NCI-H146 treated with DMSO at 0.1 percent for 48 hours (cell line): ENCODE measurements around the gene HDAC9.
"Not testable (repeated sequence)": the region's sequence is repeated elsewhere in the genome, so short reads cannot be mapped to it uniquely, and the experiment has no call there.

ENCODE experiments used
- DNase-seq: peaks from one replicate; lab custom pipeline; 2025; ENCODE audit not compliant: unreplicated experiment; lab: John Stamatoyannopoulos, UW

Gene HDAC9

DNA sequence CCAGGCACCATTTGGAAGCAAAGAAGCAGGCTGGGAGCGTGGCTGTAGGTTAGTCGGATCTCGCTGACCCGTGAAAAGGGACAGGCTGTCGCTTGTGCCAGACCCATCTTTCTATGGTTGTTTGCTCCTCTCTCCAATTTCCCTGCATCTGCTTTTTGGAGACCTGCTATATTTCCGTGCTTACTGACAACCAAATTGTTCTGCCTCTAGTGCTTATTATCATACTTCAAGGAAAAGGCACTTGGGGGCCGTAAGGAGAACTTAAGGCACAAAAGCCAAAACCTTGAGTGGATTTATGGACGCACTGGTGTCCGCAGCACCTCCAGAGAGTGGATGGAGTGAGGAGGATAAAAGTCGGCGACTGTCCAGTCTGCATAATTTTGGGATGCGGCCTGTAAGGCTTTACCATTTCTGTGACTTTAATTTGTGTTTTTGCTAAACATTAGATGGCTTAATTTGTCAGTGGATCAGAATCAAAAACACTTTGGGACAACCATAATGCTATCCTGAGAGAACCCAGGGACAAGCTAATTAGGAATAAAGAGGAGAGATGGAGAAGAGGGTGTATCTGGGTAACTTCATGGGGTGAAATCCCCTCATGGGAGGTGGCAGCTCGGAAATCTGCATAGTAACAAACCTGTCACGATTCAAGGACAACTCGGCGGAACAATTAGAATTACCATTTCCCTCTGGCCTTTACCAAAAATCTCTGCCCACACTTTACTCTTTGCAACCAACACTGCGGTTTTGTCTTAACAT, 206.7 kb downstream of the HDAC9 start:
- DNase-seq = no peak

DNA sequence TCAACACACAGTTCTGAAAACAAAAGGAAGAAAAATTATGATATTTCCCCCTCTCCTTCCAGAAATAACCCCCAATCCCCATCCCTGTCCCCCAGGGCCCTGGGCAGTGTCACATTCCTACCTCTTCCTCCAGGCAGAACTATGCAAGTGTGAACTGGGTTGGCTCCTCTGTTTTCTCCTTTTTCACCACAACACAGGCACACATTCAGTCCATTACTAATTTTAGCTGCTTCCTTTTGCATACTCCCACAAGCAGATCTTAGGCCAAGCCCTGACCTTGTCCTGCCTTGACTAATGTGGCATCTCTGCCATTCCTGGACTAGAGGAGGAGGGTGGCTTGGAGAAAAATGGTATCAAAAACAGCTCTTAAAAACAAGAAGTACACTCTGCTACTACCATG, 208.1 kb downstream of the HDAC9 start:
- DNase-seq = no peak

DNA sequence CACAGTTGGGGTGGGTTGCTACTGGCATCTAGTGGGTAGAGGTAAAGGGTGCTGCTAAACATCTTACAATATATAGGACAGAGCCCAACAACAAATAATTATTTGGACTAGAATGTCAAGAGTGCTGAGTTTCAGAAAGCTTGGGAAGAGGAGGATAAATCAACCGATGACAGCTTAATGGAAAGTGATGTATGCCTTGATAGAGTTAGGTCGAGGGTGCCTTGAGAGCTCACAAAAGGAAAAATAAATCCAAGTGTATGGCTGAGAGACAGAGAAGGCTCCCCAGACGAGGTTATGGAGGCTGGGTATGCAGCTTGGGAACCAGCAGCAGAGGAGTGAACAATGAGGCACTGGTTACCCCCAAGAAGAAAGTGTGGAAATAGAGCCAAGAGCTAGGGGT, 211.1 kb downstream of the HDAC9 start:
- DNase-seq = no peak

DNA sequence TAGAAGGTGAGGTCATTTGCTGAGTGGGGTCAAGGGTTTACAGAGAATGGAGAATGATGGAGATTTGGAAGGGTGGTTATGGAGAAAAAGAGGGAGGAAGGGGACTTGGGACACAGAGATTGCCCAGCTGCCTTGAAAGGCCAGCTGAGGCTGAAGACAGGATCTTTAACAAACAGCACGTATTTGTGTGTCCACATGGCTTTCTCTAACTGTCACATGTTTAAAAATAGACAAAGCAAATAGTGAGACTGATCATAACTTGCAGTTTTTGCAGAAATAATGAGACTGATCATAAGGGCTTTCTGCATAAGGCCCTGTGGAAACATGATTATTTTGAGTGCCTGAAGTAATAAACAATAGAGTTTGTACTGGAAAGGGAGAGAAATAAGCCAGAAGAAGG, 212.7 kb downstream of the HDAC9 start:
- peak; percentile 3 for DNase-seq

DNA sequence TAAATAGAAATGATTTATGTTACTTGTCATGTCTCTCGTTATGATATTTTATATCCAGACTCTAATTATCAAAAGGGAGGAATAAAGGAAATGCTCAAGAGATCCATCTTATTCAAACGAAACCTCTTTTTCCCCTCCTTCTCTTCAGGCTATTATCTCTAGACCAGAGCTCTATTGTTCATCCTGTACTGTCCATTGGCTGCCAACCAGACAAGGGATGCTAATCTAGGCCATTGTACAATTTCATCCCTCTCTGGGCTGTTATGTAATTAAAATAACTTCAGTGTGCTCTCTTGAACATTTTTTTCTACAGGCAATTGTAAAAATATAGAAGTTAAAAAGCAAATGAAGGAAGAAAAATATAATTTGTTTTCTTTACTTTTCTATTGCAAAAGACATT, 220.4 kb downstream of the HDAC9 start:
- no peak for DNase-seq

DNA sequence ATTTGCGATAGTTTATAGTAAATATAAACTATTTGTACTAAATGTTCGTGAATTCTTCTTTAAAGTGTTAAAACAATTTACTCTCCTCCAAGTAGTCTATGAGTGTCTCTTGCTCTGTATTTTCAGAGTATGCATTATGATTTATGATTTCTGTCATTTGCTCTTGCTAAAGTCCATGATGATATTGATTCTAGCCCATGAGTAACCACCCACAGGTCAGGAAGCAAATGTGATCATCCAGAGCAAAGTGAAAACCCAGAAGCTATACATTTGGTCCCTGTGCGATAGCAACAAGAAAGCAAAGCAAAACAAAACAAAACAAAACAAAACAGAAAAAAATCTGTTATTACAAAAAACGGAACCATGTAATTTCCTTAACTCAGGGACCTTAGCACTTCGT, 225.9 kb downstream of the HDAC9 start:
- no peak for DNase-seq

DNA sequence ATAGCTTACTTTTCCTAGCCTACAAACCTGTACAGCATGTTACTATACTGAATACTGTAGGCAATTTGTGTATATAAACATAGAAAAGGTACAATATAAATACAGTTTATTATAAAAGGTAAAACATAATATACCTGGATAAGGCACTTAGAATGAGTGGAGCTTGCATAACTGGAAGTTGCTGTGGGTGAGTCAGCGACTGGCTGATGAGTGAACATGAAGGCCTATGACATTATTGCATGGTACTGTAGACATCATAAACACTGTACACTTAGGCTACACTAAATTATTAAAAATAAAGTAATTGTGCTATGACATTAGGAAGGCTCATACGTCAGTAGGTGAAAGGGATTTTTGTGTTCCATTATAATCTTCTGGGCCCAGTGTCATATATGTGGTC, 228.8 kb downstream of the HDAC9 start:
- no peak for DNase-seq

DNA sequence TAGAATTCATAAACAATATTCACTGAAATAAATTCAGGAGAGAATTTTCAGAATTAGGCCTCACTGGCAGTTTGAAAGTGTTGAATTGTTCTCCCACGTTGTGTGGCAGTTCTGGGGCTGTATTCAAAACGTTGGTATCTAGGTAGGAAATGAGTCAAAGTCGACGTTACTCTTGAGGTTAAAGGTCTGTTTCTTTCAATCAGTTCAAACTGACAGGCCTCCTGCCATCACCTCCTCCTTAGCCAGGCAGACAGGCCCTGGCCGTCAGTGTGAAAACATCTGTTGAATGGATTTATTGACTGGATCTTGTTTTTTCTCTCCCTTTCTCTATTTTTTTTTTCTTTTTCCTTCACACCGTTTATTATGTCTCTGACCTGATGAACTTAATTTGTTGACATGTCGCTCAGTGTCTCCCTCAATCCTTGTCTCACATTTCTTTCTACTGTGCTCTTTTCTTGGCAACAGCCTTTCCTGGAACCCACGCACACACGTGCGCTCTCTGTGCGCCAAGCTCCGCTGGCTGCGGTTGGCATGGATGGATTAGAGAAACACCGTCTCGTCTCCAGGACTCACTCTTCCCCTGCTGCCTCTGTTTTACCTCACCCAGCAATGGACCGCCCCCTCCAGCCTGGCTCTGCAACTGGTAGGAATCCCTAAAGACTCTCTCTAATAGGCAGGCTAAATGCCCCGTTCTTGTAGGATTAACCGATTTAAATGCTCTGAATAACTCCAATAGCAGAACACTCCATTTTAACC, 231.7 kb downstream of the HDAC9 start:
- no peak for DNase-seq

DNA sequence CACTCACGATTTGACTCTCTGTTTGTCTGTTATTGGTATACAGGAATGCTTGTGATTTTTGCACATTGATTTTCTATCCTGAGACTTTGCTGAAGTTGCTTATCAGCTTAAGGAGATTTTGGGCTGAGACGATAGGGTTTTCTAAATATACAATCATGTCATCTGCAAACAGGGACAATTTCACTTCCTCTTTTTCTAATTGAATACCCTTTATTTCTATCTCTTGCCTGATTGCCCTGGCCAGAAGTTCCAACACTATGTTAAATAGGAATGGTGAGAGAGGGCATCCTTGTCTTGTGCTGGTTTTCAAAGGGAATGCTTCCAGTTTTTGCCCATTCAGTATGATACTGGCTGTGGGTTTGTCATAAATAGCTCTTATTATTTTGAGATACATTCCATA, 240.5 kb downstream of the HDAC9 start:
- DNase-seq = not testable (repeated sequence)

DNA sequence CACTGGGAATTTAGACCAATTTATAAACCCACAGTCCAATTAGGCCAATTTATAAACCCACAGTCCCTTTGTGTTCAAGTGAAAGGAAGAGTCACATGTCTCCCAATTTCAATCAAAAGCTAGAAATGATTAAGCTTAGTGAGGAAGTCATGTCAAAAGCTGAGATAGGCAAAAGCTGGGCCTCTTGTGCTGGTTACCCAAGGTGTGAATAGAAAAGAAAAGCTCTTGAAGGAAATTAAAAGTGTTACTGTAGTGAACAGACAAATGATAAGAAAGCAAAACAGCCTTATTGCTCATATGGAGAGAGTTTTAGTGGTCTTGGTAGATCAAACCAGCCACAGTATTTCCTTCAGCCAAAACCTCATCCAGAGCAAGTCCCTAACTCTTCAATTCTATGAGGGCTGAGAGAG, 245.0 kb downstream of the HDAC9 start:
- no peak for DNase-seq

DNA sequence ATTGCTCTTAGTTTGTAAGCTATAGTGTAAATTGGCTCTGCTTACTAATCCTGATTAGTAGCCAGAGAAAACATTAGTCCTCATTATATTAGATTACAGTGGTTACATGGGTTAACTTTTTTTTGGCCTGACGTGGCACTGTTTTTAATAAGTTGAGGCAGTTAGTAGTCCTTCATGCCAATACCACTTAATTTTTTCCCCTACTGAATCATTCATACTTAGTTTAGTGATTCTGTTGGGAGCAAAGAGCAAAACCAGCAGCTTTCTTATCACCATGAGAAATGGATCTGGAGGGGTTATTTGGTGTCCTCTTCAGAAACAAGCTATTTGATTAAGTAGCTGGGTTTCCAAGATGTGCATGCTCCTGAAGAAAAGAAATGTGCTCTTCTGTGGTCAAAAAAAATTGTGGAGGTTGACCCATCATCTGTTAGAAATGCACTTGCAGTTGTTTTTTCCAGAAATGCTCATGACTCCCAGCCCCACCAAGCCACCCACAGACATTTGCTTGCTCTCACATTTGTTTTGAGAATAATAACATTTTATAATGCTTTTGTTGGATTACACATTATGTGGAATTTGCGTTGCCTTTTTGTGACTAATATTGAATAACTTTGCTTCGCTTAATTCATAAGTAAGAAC, 258.5 kb downstream of the HDAC9 start:
- no peak for DNase-seq

DNA sequence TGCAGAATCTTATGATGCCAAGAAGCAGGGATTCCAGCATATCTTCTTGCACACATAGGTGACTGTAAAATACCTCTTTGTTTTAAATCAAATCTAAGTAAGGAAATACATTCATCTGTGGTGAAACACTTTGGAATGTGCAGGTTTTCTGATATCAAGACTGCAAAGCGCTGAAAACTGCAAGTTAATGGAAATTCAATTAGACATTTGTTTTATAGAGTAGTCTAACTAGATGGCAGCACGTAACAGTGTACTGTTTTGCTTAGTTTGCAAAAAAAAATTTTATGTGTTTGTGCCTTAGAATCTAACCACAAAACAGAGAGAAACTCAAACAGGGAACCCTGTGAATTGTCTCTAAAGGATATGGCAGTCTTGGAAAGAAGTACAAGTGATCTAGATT, 259.2 kb downstream of the HDAC9 start:
- DNase-seq = no peak

DNA sequence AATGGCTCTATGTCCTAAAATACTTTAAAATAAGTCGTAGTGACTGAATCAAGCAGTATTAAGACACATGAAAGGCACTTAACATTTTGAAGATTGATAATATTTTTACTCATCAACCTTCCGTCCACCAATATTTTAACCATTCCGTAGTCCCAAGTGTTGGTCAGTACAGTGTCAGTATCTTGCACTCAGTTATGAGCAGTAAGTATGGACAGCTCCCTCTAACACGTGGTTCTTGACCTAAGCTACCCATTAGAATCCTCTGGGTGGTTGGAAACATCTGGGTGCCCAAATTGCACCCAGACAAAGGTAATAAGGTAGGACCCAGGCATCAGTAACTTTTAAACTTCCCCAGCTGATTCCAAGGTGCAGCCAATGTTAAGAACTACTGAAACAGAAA, 260.2 kb downstream of the HDAC9 start:
- DNase-seq = no peak

DNA sequence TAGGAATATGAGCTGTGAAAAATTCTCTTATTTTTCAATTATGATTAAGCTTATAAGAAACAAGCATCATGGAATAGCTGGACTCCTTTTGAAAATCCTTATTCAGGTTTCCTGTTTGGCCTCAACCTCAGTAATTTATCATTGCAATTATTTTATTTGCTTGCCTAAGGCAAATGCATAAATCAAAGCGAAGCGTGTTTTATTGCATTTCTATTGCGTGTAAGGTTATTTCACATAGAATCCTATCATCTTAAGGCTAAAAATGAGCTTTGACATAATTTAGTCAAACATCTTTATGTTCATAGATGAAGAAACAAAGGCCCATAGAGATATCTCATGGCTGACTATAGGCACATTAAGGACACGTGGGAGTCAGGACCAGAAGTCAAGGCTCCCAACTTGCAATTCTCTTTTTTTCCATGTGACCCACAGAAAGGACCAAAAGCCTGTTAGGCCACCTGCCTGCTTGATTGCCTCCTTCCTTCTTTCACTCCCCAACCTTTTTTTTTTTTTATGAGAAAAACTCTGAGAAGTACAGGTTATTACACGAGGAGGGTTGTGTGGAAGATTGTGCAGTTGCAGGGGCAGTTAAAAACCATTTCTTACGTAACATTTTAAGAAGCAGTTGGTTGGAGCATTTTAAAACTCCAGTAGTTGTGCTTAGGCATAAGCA, 261.0 kb downstream of the HDAC9 start:
- DNase-seq = no peak

DNA sequence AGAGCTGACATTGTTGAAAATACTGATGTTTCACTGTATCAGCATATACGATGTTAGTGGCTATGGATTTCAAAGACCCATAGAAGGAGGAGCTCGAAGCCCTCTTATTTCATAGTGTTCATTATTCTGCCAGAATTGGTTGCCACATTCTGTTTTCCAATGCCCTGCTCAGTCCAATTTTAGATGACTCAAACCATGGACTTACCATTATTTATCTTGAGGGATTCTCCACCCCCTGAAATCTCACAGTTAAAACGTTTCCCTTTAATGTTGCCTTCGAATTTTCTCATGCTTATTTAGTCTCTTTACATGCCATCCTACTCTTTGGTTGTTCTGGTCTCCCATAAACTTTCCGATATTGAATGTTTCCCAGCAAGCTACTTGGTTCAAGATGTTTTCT, 264.5 kb downstream of the HDAC9 start:
- no peak for DNase-seq

DNA sequence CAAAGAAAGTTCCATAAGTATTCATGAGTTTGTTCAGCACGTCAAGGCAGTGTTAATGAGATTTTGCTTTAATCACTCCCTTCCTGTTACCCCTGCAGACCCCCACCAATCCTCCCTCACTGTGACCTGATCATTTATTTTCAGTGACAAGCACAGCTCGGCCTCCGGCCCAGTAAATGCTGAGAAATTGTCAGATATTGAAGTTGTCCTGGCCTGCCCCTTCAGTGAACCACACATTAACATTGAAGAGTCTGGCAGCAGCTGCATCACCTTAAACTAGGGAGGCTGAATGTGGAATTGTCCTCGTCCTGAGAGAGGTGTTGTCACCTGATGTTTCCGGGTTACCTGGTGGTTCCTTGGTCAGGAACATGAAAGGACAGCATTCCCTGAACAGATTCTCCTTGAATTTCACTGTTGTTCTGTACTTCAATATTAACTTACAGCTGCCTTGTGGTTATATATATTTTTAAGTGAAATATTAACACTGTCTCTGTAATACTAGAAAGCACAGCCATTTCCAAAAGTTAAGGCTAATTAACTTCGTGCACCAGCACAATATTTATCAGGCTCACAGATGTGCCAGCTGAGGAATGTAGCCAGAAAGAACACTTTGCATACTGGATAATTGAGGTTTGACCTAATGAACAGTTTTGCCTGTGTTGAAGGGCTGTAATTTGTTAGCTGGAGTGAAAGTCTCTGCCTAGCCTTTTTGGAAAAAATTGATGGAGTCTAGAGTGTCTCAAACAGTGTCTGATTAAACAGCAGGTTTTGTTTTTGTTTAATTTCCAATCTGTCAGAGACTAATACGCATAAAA, 265.3 kb downstream of the HDAC9 start:
- DNase-seq = no peak

DNA sequence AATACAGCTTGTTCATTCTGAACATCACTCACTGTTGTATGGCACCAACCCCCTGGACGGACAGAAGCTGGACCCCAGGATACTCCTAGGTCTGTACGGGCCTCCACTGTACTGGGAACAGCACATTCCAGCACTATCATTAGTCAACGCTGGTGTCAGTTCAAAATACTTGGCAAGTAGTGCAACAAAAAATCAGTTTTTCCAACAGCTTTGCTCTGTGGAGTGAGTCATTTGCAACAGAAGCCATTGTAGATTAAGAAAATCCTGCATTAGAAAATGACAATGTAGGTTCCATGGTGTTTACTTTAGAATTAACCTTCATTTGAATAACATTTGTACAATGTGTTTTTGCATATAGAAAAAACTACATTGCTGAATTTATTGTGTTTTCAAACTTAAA, 266.6 kb downstream of the HDAC9 start:
- DNase-seq = no peak

DNA sequence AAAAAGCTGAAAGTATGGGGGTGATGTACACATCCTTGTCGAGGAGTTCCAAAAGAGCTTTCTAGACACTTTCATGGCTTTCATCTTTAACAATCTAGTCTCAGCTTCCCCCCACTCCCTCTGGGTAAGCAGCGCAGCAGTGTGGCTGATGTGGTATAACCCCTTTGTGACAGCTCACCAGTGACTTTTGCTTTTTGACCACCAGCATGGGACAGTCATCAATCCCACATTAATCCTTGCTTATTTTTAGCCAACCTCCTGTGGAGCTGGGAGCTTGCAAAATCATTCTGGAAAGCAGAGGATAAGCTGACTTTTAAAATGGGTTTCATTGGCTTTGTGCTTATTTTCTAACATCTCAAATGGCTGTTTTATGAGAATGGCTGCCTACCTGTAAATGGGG, 272.7 kb downstream of the HDAC9 start:
- DNase-seq = no peak

DNA sequence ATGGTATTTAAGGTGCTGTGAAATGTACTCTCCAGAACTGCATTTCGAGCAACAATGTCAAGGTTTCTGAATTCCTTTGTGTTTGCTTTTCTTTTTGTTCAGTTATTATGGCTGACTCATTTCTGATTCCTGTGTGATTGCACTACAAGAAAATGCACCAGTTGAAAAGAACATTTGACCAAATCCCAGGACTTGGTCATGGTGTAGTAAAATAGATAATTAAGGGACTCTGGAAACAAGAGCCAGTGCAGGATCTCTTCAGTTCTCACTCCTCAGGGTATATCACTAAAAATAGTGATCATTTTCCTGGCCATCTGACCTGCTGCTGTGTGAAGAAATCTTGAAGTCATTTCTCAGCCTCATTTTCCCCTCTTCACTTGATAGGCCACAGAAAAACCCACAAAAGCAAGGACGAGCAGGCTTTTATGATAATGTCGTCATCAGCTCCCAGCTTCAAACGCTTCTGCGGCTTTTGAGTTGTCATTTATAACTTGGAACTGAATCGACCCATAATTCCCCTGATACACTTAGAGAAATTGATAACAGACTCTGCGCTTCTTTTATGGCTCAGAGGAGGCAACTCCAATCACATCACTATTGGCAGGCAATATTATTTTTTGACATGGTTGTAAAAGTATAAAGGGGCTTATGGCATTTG, 274.7 kb downstream of the HDAC9 start:
- no peak for DNase-seq

DNA sequence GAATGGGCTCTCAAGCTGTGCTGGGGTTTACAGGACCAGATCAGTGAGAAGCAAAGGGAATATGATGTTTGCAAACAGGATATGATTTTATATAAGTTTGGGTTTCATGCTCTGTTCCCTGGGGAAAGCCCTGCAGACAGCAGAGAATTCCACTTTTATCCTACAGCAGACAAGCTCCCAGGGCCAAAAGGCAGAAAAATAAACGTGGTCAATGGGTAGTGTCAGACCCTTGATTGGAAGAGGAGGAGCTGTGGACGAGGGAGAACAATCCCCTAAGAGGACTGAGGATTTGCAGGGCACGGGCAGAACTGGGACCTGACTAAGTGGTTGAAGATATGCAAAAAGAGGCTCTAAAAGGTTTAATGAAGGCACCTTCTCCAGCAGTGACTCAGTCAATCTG, 275.3 kb downstream of the HDAC9 start:
- DNase-seq = no peak
